Measurements from ENCODE around the gene GHR. TPM values are rescaled to one million over a fixed set of nuclear protein-coding genes. Genes with fewer than 3 reads are reported as not detected.

The GHR gene
- total RNA-seq, 2 experiments from 2014 or later = not detected

- H3K27me3 Mint-ChIP-seq = peaks cover 15% of the 10 kb centered on the region
- no peak overlapping the region for H3K4me3 Mint-ChIP-seq
- no peaks in the 10 kb centered on the region for H3K4me1 Mint-ChIP-seq
- no peak for DNase-seq
- ATAC-seq = no peak
- no peak overlapping the region for H3K27ac Mint-ChIP-seq
- H3K9me3 Mint-ChIP-seq (ENCODE audit: low read depth) = no peaks in the 10 kb centered on the region
- CTCF ChIA-PET = interaction anchor here (0.9 to 2.3 kb wide), 7 partner anchors 15 to 467 kb away, joined by 3 to 8 read pairs (median 4); no protein-coding TSS in a partner anchor
- H3K36me3 Mint-ChIP-seq = no peaks in the 10 kb centered on the region
Observed at GRCh38 chr5:42422656-42423280, 471 bp upstream of the GHR start.

- peaks cover 18% of the 10 kb centered on the region for H3K27me3 Mint-ChIP-seq
- H3K4me3 Mint-ChIP-seq = no peak overlapping the region
- no peak overlapping the region for H3K27ac Mint-ChIP-seq
- ATAC-seq (no peak), DNase-seq (no peak)
- H3K36me3 Mint-ChIP-seq = no peaks in the 10 kb centered on the region
- H3K4me1 Mint-ChIP-seq = no peaks in the 10 kb centered on the region
- CTCF ChIA-PET = no interaction called here
- no peaks in the 10 kb centered on the region for H3K9me3 Mint-ChIP-seq (ENCODE audit: low read depth)
Observed at GRCh38 chr5:42426016-42426415, 2.8 kb downstream of the GHR start.

GRCh38 chr5:42429694-42430093, 6.5 kb downstream of the GHR start:
- DNase-seq (no peak), ATAC-seq (no peak)
- no peaks in the 10 kb centered on the region for H3K9me3 Mint-ChIP-seq (ENCODE audit: low read depth)
- peaks cover 17% of the 10 kb centered on the region for H3K27me3 Mint-ChIP-seq
- CTCF ChIA-PET = no interaction called here
- H3K36me3 Mint-ChIP-seq = no peaks in the 10 kb centered on the region
- H3K27ac Mint-ChIP-seq = no peak overlapping the region
- no peak overlapping the region for H3K4me3 Mint-ChIP-seq
- H3K4me1 Mint-ChIP-seq = no peaks in the 10 kb centered on the region

DNA sequence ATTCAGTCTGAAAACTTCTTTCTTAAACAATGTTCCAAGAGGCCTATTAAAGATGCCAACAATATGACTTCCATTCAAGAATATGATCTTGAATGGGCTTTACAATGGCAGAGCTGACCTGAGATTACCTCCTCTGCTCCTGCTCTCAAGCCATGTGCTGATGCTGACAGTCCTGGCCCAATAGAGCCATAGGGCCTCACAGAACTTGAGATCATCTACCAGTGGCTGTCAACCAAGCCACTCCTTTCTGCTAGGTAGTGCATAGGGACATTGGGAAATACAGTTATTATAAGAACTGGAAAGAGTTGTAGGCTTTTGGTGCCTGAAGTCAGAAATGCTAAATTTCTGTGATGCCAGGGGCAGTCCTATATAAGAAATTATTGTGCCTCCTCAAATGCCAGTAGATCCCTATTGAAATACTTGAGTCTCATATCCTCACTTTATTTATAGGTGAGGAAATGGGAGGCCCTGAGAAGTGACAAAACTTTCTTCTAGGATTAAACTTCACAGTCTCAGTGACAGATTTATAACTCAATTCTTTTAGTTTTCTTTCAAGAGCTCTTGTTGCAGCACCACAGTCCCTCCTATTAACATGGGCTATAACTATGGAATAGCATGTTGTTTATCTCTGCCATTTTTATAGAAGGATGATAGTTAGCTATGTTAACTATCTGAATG, 10.9 kb downstream of the GHR start:
- H3K9me3 Mint-ChIP-seq (ENCODE audit: low read depth) = no peaks in the 10 kb centered on the region
- no peak overlapping the region for H3K4me3 Mint-ChIP-seq

GRCh38 chr5:42436051-42436450, 12.8 kb downstream of the GHR start:
- peaks cover 5% of the 10 kb centered on the region for H3K27me3 Mint-ChIP-seq
- no peak for DNase-seq
- no peaks in the 10 kb centered on the region for H3K9me3 Mint-ChIP-seq (ENCODE audit: low read depth)
- H3K27ac Mint-ChIP-seq = no peak overlapping the region
- H3K4me3 Mint-ChIP-seq = no peak overlapping the region
- CTCF ChIA-PET = no interaction called here
- no peaks in the 10 kb centered on the region for H3K4me1 Mint-ChIP-seq
- H3K36me3 Mint-ChIP-seq = no peaks in the 10 kb centered on the region
- no peak for ATAC-seq

More for the DNA sequence above, 10.9 kb downstream of the GHR start:
- H3K4me1 Mint-ChIP-seq = no peaks in the 10 kb centered on the region
- H3K27ac Mint-ChIP-seq = no peak overlapping the region
- H3K27me3 Mint-ChIP-seq = peaks cover 8% of the 10 kb centered on the region
- DNase-seq (no peak), ATAC-seq (no peak)
- CTCF ChIA-PET = no interaction called here
- no peaks in the 10 kb centered on the region for H3K36me3 Mint-ChIP-seq

DNA sequence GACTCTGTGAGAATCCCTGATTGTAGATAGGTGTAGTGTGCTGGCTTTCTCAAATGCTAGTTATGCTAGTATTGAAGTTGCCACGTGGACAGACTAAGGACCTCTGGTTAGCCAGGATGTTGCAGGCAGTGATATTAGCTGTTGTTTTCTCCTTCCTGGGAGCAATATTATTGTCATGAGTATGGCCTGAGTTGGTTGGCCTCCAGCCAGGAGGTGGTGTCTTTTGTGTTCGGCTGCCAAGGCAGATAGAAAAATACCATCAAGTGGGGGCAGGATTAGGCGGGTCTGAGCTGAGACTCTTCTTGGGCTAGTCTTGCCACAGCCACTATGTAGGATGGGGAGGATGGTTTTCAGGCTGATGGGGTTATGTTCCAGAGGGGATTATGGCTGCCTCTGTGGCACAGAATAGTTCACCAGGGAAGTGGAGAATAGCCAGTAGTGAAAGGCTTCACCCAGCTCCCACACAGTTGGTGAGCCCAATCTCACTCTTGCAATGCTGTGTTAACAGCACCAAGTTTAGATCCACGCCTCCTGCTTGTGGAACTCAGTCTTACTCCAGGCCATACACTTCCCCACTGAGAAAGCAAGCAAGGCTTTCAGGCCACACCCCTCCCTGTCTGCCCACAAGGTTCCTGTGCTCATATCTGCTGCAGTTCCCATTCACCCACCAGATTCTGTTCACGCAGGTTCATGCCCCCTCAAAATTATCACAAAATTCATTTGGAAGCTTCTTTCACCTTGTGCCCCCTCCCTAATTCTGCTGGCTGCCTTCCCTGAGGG, 31.2 kb downstream of the GHR start:
- no peak for DNase-seq
- no peak for ATAC-seq
- H3K4me3 Mint-ChIP-seq = no peak overlapping the region
- peaks cover 6% of the 10 kb centered on the region for H3K9me3 Mint-ChIP-seq (ENCODE audit: low read depth)
- no peaks in the 10 kb centered on the region for H3K4me1 Mint-ChIP-seq
- no peaks in the 10 kb centered on the region for H3K36me3 Mint-ChIP-seq
- CTCF ChIA-PET = no interaction called here
- no peak overlapping the region for H3K27ac Mint-ChIP-seq
- peaks cover 6% of the 10 kb centered on the region for H3K27me3 Mint-ChIP-seq

- DNase-seq (no peak), ATAC-seq (no peak)
- H3K27me3 Mint-ChIP-seq = peaks cover 4% of the 10 kb centered on the region
- no peaks in the 10 kb centered on the region for H3K4me1 Mint-ChIP-seq
- H3K4me3 Mint-ChIP-seq = no peak overlapping the region
- no peak overlapping the region for H3K27ac Mint-ChIP-seq
- CTCF ChIA-PET = no interaction called here
- no peaks in the 10 kb centered on the region for H3K9me3 Mint-ChIP-seq (ENCODE audit: low read depth)
- no peaks in the 10 kb centered on the region for H3K36me3 Mint-ChIP-seq
Observed at GRCh38 chr5:42461033-42461432, 37.8 kb downstream of the GHR start.

DNA sequence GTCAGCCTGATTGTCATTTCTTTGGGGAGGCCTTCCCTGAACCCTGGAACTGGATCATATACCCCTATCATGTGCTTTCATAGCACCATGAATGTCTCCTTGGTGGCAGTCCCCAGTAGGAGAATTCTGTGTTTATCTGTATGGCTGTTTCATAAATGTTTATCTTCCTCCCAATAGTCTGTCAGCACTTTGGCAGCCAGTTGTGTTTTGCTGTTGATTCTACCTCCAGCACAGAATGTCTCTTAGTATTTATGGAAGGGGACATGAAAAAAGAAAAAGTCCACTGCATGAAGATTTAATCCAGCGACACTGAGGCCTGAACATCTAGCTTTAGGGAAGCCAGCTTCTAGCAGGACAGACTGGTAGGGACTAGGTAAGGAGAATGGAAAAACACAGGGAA, 38.3 kb downstream of the GHR start:
- Mint-ChIP-seq H3K36me3 (no peaks in the 10 kb centered on the region), H3K9me3 (ENCODE audit: low read depth) (no peaks in the 10 kb centered on the region), H3K4me3 (no peak overlapping the region), H3K27ac (no peak overlapping the region), H3K4me1 (no peaks in the 10 kb centered on the region), H3K27me3 (peaks cover 4% of the 10 kb centered on the region)
- ATAC-seq = no peak
- CTCF ChIA-PET = no interaction called here
- no peak for DNase-seq

DNA sequence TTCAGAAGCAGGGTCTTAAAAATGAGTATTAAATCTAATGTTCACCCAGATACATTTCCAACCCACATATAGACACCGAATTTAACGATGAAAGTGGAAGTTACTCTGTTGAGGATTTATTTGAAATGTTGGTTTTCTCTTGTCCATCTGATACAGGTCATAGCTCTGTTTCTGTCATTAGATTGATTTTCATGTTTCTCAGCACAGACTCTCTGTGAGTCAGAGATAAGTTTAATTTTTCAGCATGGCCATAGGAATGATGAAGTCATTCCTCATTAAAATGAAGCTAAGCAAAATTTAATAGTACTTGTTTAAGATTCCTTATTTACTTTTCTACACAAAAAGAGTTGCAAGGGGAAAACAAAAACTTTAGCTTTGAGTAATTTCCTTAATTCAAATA, 38.8 kb downstream of the GHR start:
- H3K9me3 Mint-ChIP-seq (ENCODE audit: low read depth) = no peaks in the 10 kb centered on the region
- no peak overlapping the region for H3K4me3 Mint-ChIP-seq
- no peaks in the 10 kb centered on the region for H3K36me3 Mint-ChIP-seq
- no peak overlapping the region for H3K27ac Mint-ChIP-seq
- H3K27me3 Mint-ChIP-seq = peaks cover 2% of the 10 kb centered on the region
- H3K4me1 Mint-ChIP-seq = no peaks in the 10 kb centered on the region
- CTCF ChIA-PET = no interaction called here
- DNase-seq (no peak), ATAC-seq (no peak)

GRCh38 chr5:42467572-42467971, 44.3 kb downstream of the GHR start:
- no peak for DNase-seq
- H3K27ac Mint-ChIP-seq = no peak overlapping the region
- H3K27me3 Mint-ChIP-seq = peaks cover 3% of the 10 kb centered on the region
- no peaks in the 10 kb centered on the region for H3K9me3 Mint-ChIP-seq (ENCODE audit: low read depth)
- no peaks in the 10 kb centered on the region for H3K36me3 Mint-ChIP-seq
- no peak overlapping the region for H3K4me3 Mint-ChIP-seq
- H3K4me1 Mint-ChIP-seq = no peaks in the 10 kb centered on the region
- CTCF ChIA-PET = no interaction called here
- ATAC-seq = no peak

GRCh38 chr5:42467981-42468524, 44.8 kb downstream of the GHR start:
- no peak overlapping the region for H3K27ac Mint-ChIP-seq
- no peaks in the 10 kb centered on the region for H3K36me3 Mint-ChIP-seq
- CTCF ChIA-PET = no interaction called here
- H3K27me3 Mint-ChIP-seq = peaks cover 3% of the 10 kb centered on the region
- ATAC-seq (no peak), DNase-seq (no peak)
- H3K4me3 Mint-ChIP-seq = no peak overlapping the region
- no peaks in the 10 kb centered on the region for H3K9me3 Mint-ChIP-seq (ENCODE audit: low read depth)
- H3K4me1 Mint-ChIP-seq = no peaks in the 10 kb centered on the region

DNA sequence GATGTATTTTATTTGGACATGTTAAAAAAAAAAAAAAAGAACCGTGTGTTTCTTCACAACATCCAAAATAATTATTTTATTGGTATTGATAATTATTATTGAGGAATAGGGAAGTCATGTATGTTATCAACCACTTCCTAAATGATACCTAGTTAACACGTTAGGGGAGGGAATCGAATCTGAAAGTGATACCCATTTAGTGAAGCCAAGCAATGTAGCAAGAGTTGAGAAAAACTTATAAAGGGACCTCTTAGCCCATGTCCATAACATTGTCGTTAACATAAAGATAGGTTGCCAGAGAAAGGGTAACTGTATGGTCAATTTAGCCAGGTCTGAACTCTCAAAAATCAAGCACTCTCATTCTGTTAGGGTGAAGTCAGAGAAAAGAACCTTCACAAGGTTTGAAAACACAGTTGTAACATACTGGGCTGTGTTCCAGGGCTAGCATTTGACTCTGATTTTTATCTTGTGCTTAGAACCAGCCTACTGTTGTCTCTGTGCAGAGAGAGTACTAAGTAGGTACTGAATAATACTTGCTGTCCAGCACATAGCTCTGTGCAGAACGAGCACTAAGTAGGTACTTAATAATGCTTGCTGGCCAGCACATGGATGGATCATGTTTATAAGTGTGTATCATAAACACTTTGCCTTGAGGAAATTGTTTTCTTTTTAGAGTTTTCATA, 60.4 kb downstream of the GHR start:
- Mint-ChIP-seq H3K27me3 (no peaks in the 10 kb centered on the region), H3K27ac (no peak overlapping the region), H3K4me1 (no peaks in the 10 kb centered on the region), H3K36me3 (no peaks in the 10 kb centered on the region), H3K4me3 (no peak overlapping the region), H3K9me3 (ENCODE audit: low read depth) (no peaks in the 10 kb centered on the region)
- DNase-seq (no peak), ATAC-seq (no peak)
- CTCF ChIA-PET = no interaction called here

DNA sequence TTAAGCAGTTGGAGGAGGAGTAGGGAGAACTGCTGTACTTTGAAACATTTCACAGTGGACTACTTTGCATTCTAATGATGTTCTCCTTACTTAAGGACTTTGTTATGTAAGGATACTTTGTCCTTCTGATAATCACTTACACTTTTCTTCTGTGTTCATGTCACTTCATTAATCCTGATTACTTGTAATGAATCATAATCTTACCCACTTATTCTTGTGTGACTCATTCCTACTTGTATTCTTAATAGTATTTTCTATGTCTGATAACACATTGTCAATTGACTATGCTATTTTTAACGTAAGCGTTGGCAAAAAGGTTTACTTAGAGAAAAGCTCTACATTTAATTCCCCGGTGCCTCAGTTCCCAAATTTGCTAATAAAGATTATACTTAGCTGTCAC, 63.8 kb downstream of the GHR start:
- H3K27me3 Mint-ChIP-seq = peaks cover 3% of the 10 kb centered on the region
- H3K4me3 Mint-ChIP-seq = no peak overlapping the region
- no peaks in the 10 kb centered on the region for H3K36me3 Mint-ChIP-seq
- ATAC-seq (no peak), DNase-seq (no peak)
- H3K9me3 Mint-ChIP-seq (ENCODE audit: low read depth) = no peaks in the 10 kb centered on the region
- H3K4me1 Mint-ChIP-seq = no peaks in the 10 kb centered on the region
- H3K27ac Mint-ChIP-seq = no peak overlapping the region
- CTCF ChIA-PET = no interaction called here
